Activated naive CD8-positive, alpha-beta T cell treated with anti-CD3 and anti-CD28 coated beads for 36 hours (primary cell): ENCODE results near the gene WWOX. TPM values are rescaled to one million over a fixed set of nuclear protein-coding genes. Genes with fewer than 3 reads are reported as not detected.

ENCODE experiments used
- DNase-seq: peaks from one replicate; pipeline ENCODE4 v3.0.0; 2021
- H3K27ac Mint-ChIP-seq: one replicate; pipeline ENCODE4 v1.8.0; 2022; ENCODE audit warnings: mild to moderate bottlenecking, moderate library complexity, mixed read lengths
- H3K27me3 Mint-ChIP-seq: one replicate; pipeline ENCODE4 v1.8.0; 2022; ENCODE audit warnings: mild to moderate bottlenecking, mixed read lengths
- H3K36me3 Mint-ChIP-seq: one replicate; pipeline ENCODE4 v1.8.0; 2021; ENCODE audit warnings: mild to moderate bottlenecking, mixed read lengths
- H3K4me1 Mint-ChIP-seq: one replicate; pipeline ENCODE4 v1.8.0; 2021; ENCODE audit warnings: mixed read lengths
- H3K4me3 Mint-ChIP-seq: one replicate; pipeline ENCODE4 v1.8.0; 2022; ENCODE audit warnings: mild to moderate bottlenecking, moderate library complexity, mixed read lengths
- H3K9me3 Mint-ChIP-seq: one replicate; pipeline ENCODE4 v1.8.0; 2022; ENCODE audit warnings: mixed read lengths
- total RNA-seq, 2 experiments: library from RNA; stranded (reverse); gene quantifications; one replicate each; pipeline ENCODE4 v1.2.3, GENCODE V29; 2021

WWOX gene
- total RNA-seq, 2 experiments from 2014 or later = 20.0 to 23.9 TPM

- Mint-ChIP-seq H3K4me3 (no peak overlapping the region), H3K27ac (no peak overlapping the region), H3K27me3 (no peaks in the 10 kb centered on the region), H3K36me3 (peaks cover 3% of the 10 kb centered on the region), H3K9me3 (peaks cover 2% of the 10 kb centered on the region), H3K4me1 (no peaks in the 10 kb centered on the region)
- no peak for DNase-seq
Observed at GRCh38 chr16:78146807-78147206, 47.4 kb downstream of the WWOX start.

GRCh38 chr16:78147911-78148401 lies 48.5 kb downstream of the WWOX start:
- H3K4me1 Mint-ChIP-seq = no peaks in the 10 kb centered on the region
- no peaks in the 10 kb centered on the region for H3K27me3 Mint-ChIP-seq
- DNase-seq = no peak
- no peak overlapping the region for H3K27ac Mint-ChIP-seq
- no peak overlapping the region for H3K4me3 Mint-ChIP-seq
- peaks cover 3% of the 10 kb centered on the region for H3K36me3 Mint-ChIP-seq
- peaks cover 2% of the 10 kb centered on the region for H3K9me3 Mint-ChIP-seq

GRCh38 chr16:78150233-78150632 lies 50.8 kb downstream of the WWOX start:
- no peak overlapping the region for H3K27ac Mint-ChIP-seq
- no peak for DNase-seq
- H3K27me3 Mint-ChIP-seq = no peaks in the 10 kb centered on the region
- H3K4me1 Mint-ChIP-seq = no peaks in the 10 kb centered on the region
- no peaks in the 10 kb centered on the region for H3K36me3 Mint-ChIP-seq
- H3K9me3 Mint-ChIP-seq = peaks cover 2% of the 10 kb centered on the region
- H3K4me3 Mint-ChIP-seq = no peak overlapping the region

GRCh38 chr16:78154729-78155461 lies 55.4 kb downstream of the WWOX start:
- Mint-ChIP-seq H3K27me3 (no peaks in the 10 kb centered on the region), H3K9me3 (peaks cover 8% of the 10 kb centered on the region), H3K4me1 (no peaks in the 10 kb centered on the region), H3K4me3 (no peak overlapping the region), H3K27ac (no peak overlapping the region), H3K36me3 (peaks cover 10% of the 10 kb centered on the region)
- DNase-seq = no peak

GRCh38 chr16:78155791-78156345 lies 56.4 kb downstream of the WWOX start:
- H3K36me3 Mint-ChIP-seq = peaks cover 12% of the 10 kb centered on the region
- H3K4me3 Mint-ChIP-seq = no peak overlapping the region
- no peak overlapping the region for H3K27ac Mint-ChIP-seq
- peaks cover 9% of the 10 kb centered on the region for H3K9me3 Mint-ChIP-seq
- no peak for DNase-seq
- H3K27me3 Mint-ChIP-seq = no peaks in the 10 kb centered on the region
- H3K4me1 Mint-ChIP-seq = no peaks in the 10 kb centered on the region

GRCh38 chr16:78161023-78161729 lies 61.7 kb downstream of the WWOX start:
- H3K36me3 Mint-ChIP-seq = peaks cover 40% of the 10 kb centered on the region
- H3K27me3 Mint-ChIP-seq = no peaks in the 10 kb centered on the region
- H3K4me3 Mint-ChIP-seq = no peak overlapping the region
- H3K27ac Mint-ChIP-seq = no peak overlapping the region
- DNase-seq = no peak
- H3K4me1 Mint-ChIP-seq = peaks cover 2% of the 10 kb centered on the region
- peaks cover 10% of the 10 kb centered on the region for H3K9me3 Mint-ChIP-seq

- no peak for DNase-seq
- peaks cover 6% of the 10 kb centered on the region for H3K9me3 Mint-ChIP-seq
- no peak overlapping the region for H3K27ac Mint-ChIP-seq
- H3K27me3 Mint-ChIP-seq = no peaks in the 10 kb centered on the region
- peaks cover 45% of the 10 kb centered on the region for H3K36me3 Mint-ChIP-seq
- H3K4me3 Mint-ChIP-seq = no peak overlapping the region
- peaks cover 2% of the 10 kb centered on the region for H3K4me1 Mint-ChIP-seq
Observed at GRCh38 chr16:78163772-78164670, 64.6 kb downstream of the WWOX start.

GRCh38 chr16:78170494-78170933 lies 71.1 kb downstream of the WWOX start:
- Mint-ChIP-seq H3K4me3 (no peak overlapping the region), H3K36me3 (peaks cover 21% of the 10 kb centered on the region), H3K9me3 (no peaks in the 10 kb centered on the region), H3K27ac (no peak overlapping the region), H3K4me1 (peaks cover 4% of the 10 kb centered on the region), H3K27me3 (no peaks in the 10 kb centered on the region)
- DNase-seq = no peak

- Mint-ChIP-seq H3K4me1 (no peaks in the 10 kb centered on the region), H3K4me3 (no peak overlapping the region), H3K27me3 (no peaks in the 10 kb centered on the region), H3K27ac (no peak overlapping the region), H3K36me3 (peaks cover 16% of the 10 kb centered on the region), H3K9me3 (no peaks in the 10 kb centered on the region)
- no peak for DNase-seq
Observed at GRCh38 chr16:78175287-78175686, 75.8 kb downstream of the WWOX start.

- Mint-ChIP-seq H3K27ac (no peak overlapping the region), H3K4me1 (no peaks in the 10 kb centered on the region), H3K9me3 (no peaks in the 10 kb centered on the region), H3K4me3 (no peak overlapping the region), H3K27me3 (no peaks in the 10 kb centered on the region), H3K36me3 (peaks cover 17% of the 10 kb centered on the region)
- no peak for DNase-seq
Observed at GRCh38 chr16:78176435-78176834, 77.0 kb downstream of the WWOX start.

GRCh38 chr16:78177218-78177617 lies 77.8 kb downstream of the WWOX start:
- no peaks in the 10 kb centered on the region for H3K4me1 Mint-ChIP-seq
- H3K9me3 Mint-ChIP-seq = no peaks in the 10 kb centered on the region
- DNase-seq = no peak
- H3K27me3 Mint-ChIP-seq = no peaks in the 10 kb centered on the region
- H3K27ac Mint-ChIP-seq = no peak overlapping the region
- no peak overlapping the region for H3K4me3 Mint-ChIP-seq
- H3K36me3 Mint-ChIP-seq = peaks cover 17% of the 10 kb centered on the region

- no peaks in the 10 kb centered on the region for H3K27me3 Mint-ChIP-seq
- DNase-seq = no peak
- no peak overlapping the region for H3K27ac Mint-ChIP-seq
- no peaks in the 10 kb centered on the region for H3K4me1 Mint-ChIP-seq
- H3K36me3 Mint-ChIP-seq = peaks cover 19% of the 10 kb centered on the region
- H3K9me3 Mint-ChIP-seq = no peaks in the 10 kb centered on the region
- no peak overlapping the region for H3K4me3 Mint-ChIP-seq
Observed at GRCh38 chr16:78177987-78178386, 78.5 kb downstream of the WWOX start.

GRCh38 chr16:78179666-78180065 lies 80.2 kb downstream of the WWOX start:
- Mint-ChIP-seq H3K4me1 (no peaks in the 10 kb centered on the region), H3K27ac (no peak overlapping the region), H3K36me3 (peaks cover 19% of the 10 kb centered on the region), H3K9me3 (no peaks in the 10 kb centered on the region), H3K27me3 (no peaks in the 10 kb centered on the region), H3K4me3 (no peak overlapping the region)
- DNase-seq = no peak

GRCh38 chr16:78180349-78180748 lies 80.9 kb downstream of the WWOX start:
- Mint-ChIP-seq H3K36me3 (peaks cover 17% of the 10 kb centered on the region), H3K4me3 (no peak overlapping the region), H3K4me1 (no peaks in the 10 kb centered on the region), H3K9me3 (no peaks in the 10 kb centered on the region), H3K27ac (no peak overlapping the region), H3K27me3 (no peaks in the 10 kb centered on the region)
- no peak for DNase-seq
